Measurements from ENCODE around the gene RPS6KC1.

Gene RPS6KC1

GRCh38 chr1:213273546-213273945 is 222.5 kb downstream of the RPS6KC1 start:
- TF ChIP-seq, protein P1, sequence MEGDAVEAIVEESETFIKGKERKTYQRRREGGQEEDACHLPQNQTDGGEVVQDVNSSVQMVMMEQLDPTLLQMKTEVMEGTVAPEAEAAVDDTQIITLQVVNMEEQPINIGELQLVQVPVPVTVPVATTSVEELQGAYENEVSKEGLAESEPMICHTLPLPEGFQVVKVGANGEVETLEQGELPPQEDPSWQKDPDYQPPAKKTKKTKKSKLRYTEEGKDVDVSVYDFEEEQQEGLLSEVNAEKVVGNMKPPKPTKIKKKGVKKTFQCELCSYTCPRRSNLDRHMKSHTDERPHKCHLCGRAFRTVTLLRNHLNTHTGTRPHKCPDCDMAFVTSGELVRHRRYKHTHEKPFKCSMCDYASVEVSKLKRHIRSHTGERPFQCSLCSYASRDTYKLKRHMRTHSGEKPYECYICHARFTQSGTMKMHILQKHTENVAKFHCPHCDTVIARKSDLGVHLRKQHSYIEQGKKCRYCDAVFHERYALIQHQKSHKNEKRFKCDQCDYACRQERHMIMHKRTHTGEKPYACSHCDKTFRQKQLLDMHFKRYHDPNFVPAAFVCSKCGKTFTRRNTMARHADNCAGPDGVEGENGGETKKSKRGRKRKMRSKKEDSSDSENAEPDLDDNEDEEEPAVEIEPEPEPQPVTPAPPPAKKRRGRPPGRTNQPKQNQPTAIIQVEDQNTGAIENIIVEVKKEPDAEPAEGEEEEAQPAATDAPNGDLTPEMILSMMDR (IDR thresholded peaks at IDR 0.05; ENCODE audit: low read depth, low read length), result no peak
- H3K4me3 ChIP-seq (ENCODE audit: low read depth, low read length), result no peak overlapping the region

- no peak overlapping the region for H3K4me3 ChIP-seq (ENCODE audit: low read depth, low read length)
- TF ChIP-seq, protein P1 (IDR thresholded peaks at IDR 0.05; ENCODE audit: low read depth, low read length), result no peak
Measured at GRCh38 chr1:213274140-213274539, 223.1 kb downstream of the RPS6KC1 start.

DNA sequence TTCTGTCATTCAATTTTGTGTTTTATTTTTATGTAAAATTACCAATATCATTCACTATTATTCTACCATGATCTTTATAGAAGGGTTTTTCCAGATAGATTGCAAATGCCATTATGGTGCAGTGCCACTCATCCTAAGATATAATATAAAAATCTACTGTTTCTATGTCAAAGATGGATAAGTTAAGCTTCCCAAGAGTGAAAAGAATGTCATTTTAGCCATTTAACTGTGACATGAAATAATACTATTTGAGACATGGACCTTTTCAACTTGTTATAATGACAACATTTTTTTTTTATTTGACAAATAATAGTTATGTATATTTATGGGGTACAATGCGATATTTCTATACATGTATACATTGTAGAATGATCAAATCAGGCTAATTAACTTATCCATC is 224.3 kb downstream of the RPS6KC1 start:
- no peak overlapping the region for H3K4me3 ChIP-seq (ENCODE audit: low read depth, low read length)
- TF ChIP-seq, protein P1 (IDR thresholded peaks at IDR 0.05; ENCODE audit: low read depth, low read length), result no peak

DNA sequence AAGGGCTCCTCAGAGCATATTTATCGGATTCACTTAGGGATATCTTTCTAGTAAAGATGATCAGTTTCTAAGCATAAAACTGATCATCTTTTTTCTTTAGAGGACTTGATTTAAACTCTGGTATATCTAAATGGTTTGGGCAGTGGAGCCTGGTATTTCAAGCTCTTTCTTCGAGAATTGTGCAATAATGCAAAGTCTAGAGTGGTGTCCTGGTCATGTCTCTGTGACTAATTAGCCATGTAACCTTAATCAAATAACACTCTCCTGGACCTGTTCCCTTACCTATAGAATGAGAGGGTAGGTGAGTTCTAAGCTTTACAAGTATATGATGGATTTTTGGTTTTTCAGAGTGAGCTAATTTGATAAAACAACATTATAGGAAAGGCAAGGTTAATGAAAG is 225.2 kb downstream of the RPS6KC1 start:
- TF ChIP-seq, protein P1 (IDR thresholded peaks at IDR 0.05; ENCODE audit: low read depth, low read length), result no peak
- H3K4me3 ChIP-seq (ENCODE audit: low read depth, low read length), result no peak overlapping the region

- TF ChIP-seq, protein P1 (IDR thresholded peaks at IDR 0.05; ENCODE audit: low read depth, low read length), result no peak
Measured at GRCh38 chr1:213277036-213277435, 226.0 kb downstream of the RPS6KC1 start.

GRCh38 chr1:213279410-213279809 is 228.4 kb downstream of the RPS6KC1 start:
- TF ChIP-seq, protein P1 (IDR thresholded peaks at IDR 0.05; ENCODE audit: low read depth, low read length), result no peak
- no peak overlapping the region for H3K4me3 ChIP-seq (ENCODE audit: low read depth, low read length)

More at GRCh38 chr1:213277036-213277435, 226.0 kb downstream of the RPS6KC1 start:
- H3K4me3 ChIP-seq (ENCODE audit: low read depth, low read length), result no peak overlapping the region

- no peak overlapping the region for H3K4me3 ChIP-seq (ENCODE audit: low read depth, low read length)
- TF ChIP-seq, protein P1 (IDR thresholded peaks at IDR 0.05; ENCODE audit: low read depth, low read length), result no peak
Measured at GRCh38 chr1:213281640-213282301, 230.7 kb downstream of the RPS6KC1 start.
